ENCODE measurements around the gene GNB4. TPM values are rescaled to one million over a fixed set of nuclear protein-coding genes. Genes with fewer than 3 reads are reported as not detected.

Gene GNB4
- total and polyA plus RNA-seq, 4 donors, result 6.3 to 56.2 (median 25.8) TPM

GRCh38 chr3:179453967-179454366, 2.7 kb upstream of the GNB4 start:
- no peak overlapping the region for H3K9ac ChIP-seq (ENCODE audit: insufficient read depth in 1 of 2, low read length in 2 of 2)
- H3K27ac ChIP-seq (ENCODE audit: low read depth in 1 of 2, low read length in 1 of 2), result peak overlapping the region in 1 of 2 donors; percentile 69
- peaks cover 0 to 4% (median 0%) of the 10 kb centered on the region in 4 donors for H3K36me3 ChIP-seq (ENCODE audit: control insufficient read depth in 4 of 4, insufficient read depth in 4 of 4, low read length in 4 of 4)
- no peaks in the 10 kb centered on the region for H3K27me3 ChIP-seq (ENCODE audit: control insufficient read depth in 3 of 3, insufficient read depth in 3 of 3, low read length in 2 of 3)
- 86 to 92% methylated on average over 3 of the region's 3 CpGs for WGBS, 2 donors
- no peak for ATAC-seq (ENCODE audit: insufficient read depth, low FRiP score)
- no peak for DNase-seq
- no peaks in the 10 kb centered on the region for H3K9me3 ChIP-seq (ENCODE audit: control insufficient read depth in 4 of 4, insufficient read depth in 3 of 4, low read length in 3 of 4)
- no peak for TF ChIP-seq CTCF (IDR thresholded peaks at IDR 0.05; ENCODE audit: control extremely low read depth, extremely low read depth)
- no peak overlapping the region for H3K4me3 ChIP-seq
- H3K4me1 ChIP-seq (ENCODE audit: control insufficient read depth in 5 of 5, insufficient read depth in 5 of 5, low read length in 5 of 5), result peaks cover 0 to 20% (median 6%) of the 10 kb centered on the region in 5 donors

GRCh38 chr3:179452872-179453271, 1.6 kb upstream of the GNB4 start:
- Histone ChIP-seq H3K36me3 (ENCODE audit: control insufficient read depth in 4 of 4, insufficient read depth in 4 of 4, low read length in 4 of 4) (peaks cover 0 to 4% (median 0%) of the 10 kb centered on the region in 4 donors), H3K9ac (ENCODE audit: insufficient read depth in 1 of 2, low read length in 2 of 2) (peak overlapping the region in 1 of 2 donors; percentile 97), H3K27me3 (ENCODE audit: control insufficient read depth in 3 of 3, insufficient read depth in 3 of 3, low read length in 2 of 3) (no peaks in the 10 kb centered on the region), H3K4me3 (no peak overlapping the region), H3K27ac (ENCODE audit: low read depth in 1 of 2, low read length in 1 of 2) (no peak overlapping the region), H3K9me3 (ENCODE audit: control insufficient read depth in 4 of 4, insufficient read depth in 3 of 4, low read length in 3 of 4) (no peaks in the 10 kb centered on the region), H3K4me1 (ENCODE audit: control insufficient read depth in 5 of 5, insufficient read depth in 5 of 5, low read length in 5 of 5) (peaks cover 0 to 25% (median 6%) of the 10 kb centered on the region in 5 donors)
- TF ChIP-seq CTCF (IDR thresholded peaks at IDR 0.05; ENCODE audit: control extremely low read depth, extremely low read depth), result no peak
- ATAC-seq (ENCODE audit: insufficient read depth, low FRiP score) (no peak), DNase-seq (peak in 1 of 3 donors; percentile 19)
- 82 to 85% methylated on average over 8 of the region's 8 CpGs for WGBS, 2 donors

- H3K4me1 ChIP-seq (ENCODE audit: control insufficient read depth in 5 of 5, insufficient read depth in 5 of 5, low read length in 5 of 5), result peaks cover 0 to 25% (median 8%) of the 10 kb centered on the region in 5 donors
- ATAC-seq (ENCODE audit: insufficient read depth, low FRiP score) (no peak), DNase-seq (peak; percentile 70 to 95 (median 94))
- TF ChIP-seq CTCF (IDR thresholded peaks at IDR 0.05; ENCODE audit: control extremely low read depth, extremely low read depth), result no peak
- 44 to 47% methylated on average over 6 of the region's 6 CpGs for WGBS, 2 donors
- no peak overlapping the region for H3K4me3 ChIP-seq
- H3K9ac ChIP-seq (ENCODE audit: insufficient read depth in 1 of 2, low read length in 2 of 2), result peak overlapping the region in 1 of 2 donors; percentile 97
- H3K27me3 ChIP-seq (ENCODE audit: control insufficient read depth in 3 of 3, insufficient read depth in 3 of 3, low read length in 2 of 3), result no peaks in the 10 kb centered on the region
- peak overlapping the region; percentile 97 to 99 for H3K27ac ChIP-seq (ENCODE audit: low read depth in 1 of 2, low read length in 1 of 2)
- peaks cover 0 to 10% (median 0%) of the 10 kb centered on the region in 4 donors for H3K36me3 ChIP-seq (ENCODE audit: control insufficient read depth in 4 of 4, insufficient read depth in 4 of 4, low read length in 4 of 4)
- H3K9me3 ChIP-seq (ENCODE audit: control insufficient read depth in 4 of 4, insufficient read depth in 3 of 4, low read length in 3 of 4), result no peaks in the 10 kb centered on the region
Measured at GRCh38 chr3:179452176-179452564, 900 bp upstream of the GNB4 start.

- TF ChIP-seq CTCF (IDR thresholded peaks at IDR 0.05; ENCODE audit: control extremely low read depth, extremely low read depth), result no peak
- Histone ChIP-seq H3K27ac (ENCODE audit: low read depth in 1 of 2, low read length in 1 of 2) (peak overlapping the region; percentile 97 to 99), H3K4me3 (peak overlapping the region; percentile 92), H3K27me3 (ENCODE audit: control insufficient read depth in 3 of 3, insufficient read depth in 3 of 3, low read length in 2 of 3) (no peaks in the 10 kb centered on the region), H3K9ac (ENCODE audit: insufficient read depth in 1 of 2, low read length in 2 of 2) (peak overlapping the region; percentile 73 to 89), H3K9me3 (ENCODE audit: control insufficient read depth in 4 of 4, insufficient read depth in 3 of 4, low read length in 3 of 4) (no peaks in the 10 kb centered on the region), H3K4me1 (ENCODE audit: control insufficient read depth in 5 of 5, insufficient read depth in 5 of 5, low read length in 5 of 5) (peaks cover 0 to 25% (median 8%) of the 10 kb centered on the region in 5 donors), H3K36me3 (ENCODE audit: control insufficient read depth in 4 of 4, insufficient read depth in 4 of 4, low read length in 4 of 4) (peaks cover 0 to 10% (median 0%) of the 10 kb centered on the region in 4 donors)
- DNase-seq (peak; percentile 72 to 83 (median 76)), ATAC-seq (ENCODE audit: insufficient read depth, low FRiP score) (peak; percentile 76)
- WGBS, 2 donors, result 1% methylated on average over 39 to 43 of the region's 43 CpGs
Measured at GRCh38 chr3:179450901-179451264, 387 bp downstream of the GNB4 start.
